Right atrium auricular region (tissue), 2 donors: ENCODE results near the gene AKAP13. TPM values are rescaled to one million over a fixed set of nuclear protein-coding genes. Genes with fewer than 3 reads are reported as not detected.

Experiments
- DNase-seq: peaks from one replicate; pipeline ENCODE4 v3.0.0-alpha.2; 2019; ENCODE audit warnings: low spot score
- H3K27ac ChIP-seq, 2 donors: fragments of 200-600 bp; sonication (generic); 1 replicate in 1 of 2; 2 replicates in 1 of 2; pipeline ENCODE4 v1.5.1; 2016 to 2019
- H3K27me3 ChIP-seq, 2 donors: fragments of 200-600 bp; sonication (generic); one replicate each; pipeline versions ENCODE4 v1.5.1 to v1.6.0; 2017 to 2019
- H3K36me3 ChIP-seq: fragments of 200-600 bp; sonication (generic); one replicate; pipeline ENCODE4 v1.5.1; 2016
- H3K4me1 ChIP-seq, 2 donors: fragments of 200-600 bp; sonication (generic); one replicate each; pipeline versions ENCODE4 v1.5.1 to v1.6.0; 2017 to 2019
- H3K4me3 ChIP-seq, 2 donors: fragments of 200-600 bp; sonication (generic); 1 replicate in 1 of 2; 2 replicates in 1 of 2; pipeline ENCODE4 v1.5.1; 2017 to 2019; ENCODE audit warnings: mild to moderate bottlenecking in 1 of 2, moderate library complexity in 1 of 2
- H3K9me3 ChIP-seq, 2 donors: fragments of 200-600 bp; sonication (generic); one replicate each; pipeline ENCODE4 v1.5.1; 2019
- CTCF ChIP-seq, 2 donors: fragments of 200-600 bp; sonication (generic); IDR thresholded peaks; one replicate each; pipeline ENCODE4 v1.5.1; 2019; ENCODE audit warnings: antibody characterized with exemption in 2 of 2
- total RNA-seq, 2 donors: library from RNA; depleted of rRNA; stranded (reverse); fragments of >200 nt; gene quantifications; one replicate each; pipeline ENCODE4 v1.1.0, GENCODE V29; 2016

The AKAP13 gene
- total RNA-seq, 2 donors from 2014 or later = 293 to 339 TPM

DNA sequence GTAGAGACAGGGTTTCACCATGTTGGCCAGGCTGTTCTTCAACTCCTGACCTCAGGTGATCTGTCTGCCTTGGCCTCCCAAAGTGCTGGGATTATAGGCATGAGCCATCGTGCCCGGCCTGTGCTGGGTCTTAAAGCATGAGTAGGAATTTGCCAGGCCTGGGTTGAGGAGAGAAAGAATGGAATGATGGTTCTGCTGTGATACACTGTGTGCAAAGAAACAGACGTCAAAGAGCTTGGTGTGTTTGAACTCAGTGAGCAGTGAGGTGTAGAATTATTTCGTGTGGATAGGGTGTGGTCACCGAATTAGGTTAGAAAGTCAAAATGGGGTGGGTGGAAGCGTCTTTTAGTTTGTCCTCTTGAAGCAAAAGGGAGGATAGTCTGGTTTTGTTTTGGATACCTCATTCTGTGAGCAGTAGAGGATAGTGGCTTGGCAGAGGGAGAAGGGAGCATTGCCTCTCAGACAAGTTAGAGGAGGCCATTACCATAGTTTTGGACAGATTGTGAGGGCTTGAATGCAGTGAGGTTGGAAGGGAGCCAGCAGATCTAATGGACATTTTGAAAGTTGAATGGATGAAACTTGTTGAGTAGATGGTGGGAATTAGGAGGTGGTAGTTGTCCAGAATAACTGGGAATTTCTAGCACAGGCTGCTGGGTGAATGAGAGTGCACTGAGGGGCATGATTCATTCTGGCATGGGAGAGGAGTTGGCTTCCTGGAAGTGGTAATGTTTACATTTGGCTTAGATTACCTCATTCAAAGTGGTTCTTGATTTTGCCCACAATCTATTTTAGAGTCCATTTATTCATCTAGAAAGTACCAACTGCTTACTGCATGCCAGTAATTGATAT lies 27.2 kb downstream of the AKAP13 start:
- no peak overlapping the region for H3K4me3 ChIP-seq
- DNase-seq = no peak
- peaks cover 0 to 72% of the 10 kb centered on the region in 2 donors for H3K4me1 ChIP-seq
- no peaks in the 10 kb centered on the region for H3K27me3 ChIP-seq
- no peak for TF ChIP-seq CTCF (IDR thresholded peaks at IDR 0.05)
- H3K9me3 ChIP-seq = no peaks in the 10 kb centered on the region
- H3K36me3 ChIP-seq = no peaks in the 10 kb centered on the region
- H3K27ac ChIP-seq = peak overlapping the region; percentile 43 to 57

- no peak for DNase-seq
- Histone ChIP-seq H3K36me3 (no peaks in the 10 kb centered on the region), H3K4me1 (peaks cover 0 to 72% of the 10 kb centered on the region in 2 donors), H3K27me3 (no peaks in the 10 kb centered on the region), H3K4me3 (no peak overlapping the region), H3K27ac (peak overlapping the region in 1 of 2 donors; percentile 57), H3K9me3 (no peaks in the 10 kb centered on the region)
- TF ChIP-seq CTCF (IDR thresholded peaks at IDR 0.05) = no peak
Measured at GRCh38 chr15:85408270-85408746, 27.9 kb downstream of the AKAP13 start.

- peaks cover 0 to 59% of the 10 kb centered on the region in 2 donors for H3K4me1 ChIP-seq
Measured at GRCh38 chr15:85412066-85412465, 31.7 kb downstream of the AKAP13 start.

GRCh38 chr15:85412956-85413854 lies 32.8 kb downstream of the AKAP13 start:
- peak; percentile 84 for DNase-seq
- Histone ChIP-seq H3K4me3 (peak overlapping the region in 1 of 2 donors; percentile 16), H3K27ac (peak overlapping the region; percentile 66 to 76), H3K9me3 (no peaks in the 10 kb centered on the region), H3K27me3 (no peaks in the 10 kb centered on the region), H3K4me1 (peaks cover 0 to 47% of the 10 kb centered on the region in 2 donors), H3K36me3 (no peaks in the 10 kb centered on the region)
- peak in 1 of 2 donors; percentile 37 for TF ChIP-seq CTCF (IDR thresholded peaks at IDR 0.05)

More at GRCh38 chr15:85412066-85412465, 31.7 kb downstream of the AKAP13 start:
- Histone ChIP-seq H3K27ac (peak overlapping the region; percentile 11 to 76), H3K27me3 (no peaks in the 10 kb centered on the region), H3K9me3 (no peaks in the 10 kb centered on the region), H3K36me3 (no peaks in the 10 kb centered on the region), H3K4me3 (no peak overlapping the region)
- DNase-seq = no peak
- TF ChIP-seq CTCF (IDR thresholded peaks at IDR 0.05) = no peak

DNA sequence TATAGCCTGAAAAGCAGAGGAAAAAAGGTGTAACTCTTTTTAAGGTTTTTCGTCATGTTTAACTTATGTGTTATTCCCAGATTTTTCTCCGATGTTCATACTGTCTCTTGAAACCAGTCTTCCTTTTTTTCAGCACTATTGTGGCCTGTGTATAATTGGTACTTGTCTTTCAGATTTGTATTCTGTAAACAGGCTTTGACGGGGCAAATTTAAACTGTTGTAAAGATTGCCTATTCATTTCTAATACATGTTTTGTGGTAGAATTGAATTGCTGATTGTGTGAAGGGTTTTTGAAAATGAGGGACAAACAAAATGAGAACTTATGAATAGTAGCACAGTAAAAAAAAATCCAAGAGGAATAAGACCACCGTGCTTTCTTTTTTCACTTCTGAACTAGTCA lies 33.6 kb downstream of the AKAP13 start:
- H3K4me3 ChIP-seq = no peak overlapping the region

More for the DNA sequence above, 33.6 kb downstream of the AKAP13 start:
- Histone ChIP-seq H3K36me3 (no peaks in the 10 kb centered on the region), H3K27ac (peak overlapping the region; percentile 66 to 76), H3K4me1 (peaks cover 0 to 45% of the 10 kb centered on the region in 2 donors), H3K9me3 (no peaks in the 10 kb centered on the region), H3K27me3 (no peaks in the 10 kb centered on the region)
- TF ChIP-seq CTCF (IDR thresholded peaks at IDR 0.05) = no peak
- no peak for DNase-seq
